IMR-90 (cell line): ENCODE results near the gene BTF3L4. TPM values are rescaled to one million over a fixed set of nuclear protein-coding genes. Genes with fewer than 3 reads are reported as not detected.

Experiments used
- ATAC-seq: fragments of 200-7000 bp; cut with Tn5 transposase; 2 replicates; pipeline ENCODE4 v1.9.1; 2020; ENCODE audit warnings: low read depth, mild to moderate bottlenecking, moderate library complexity
- BruUV-seq: library from RNA; stranded (reverse); fragments of 400-500 nt; replicated peaks from 2 replicates; lab custom pipeline; 2021; lab: Mats Ljungman, UMichigan
- CTCF ChIA-PET: fragments of 300-600 bp; formaldehyde crosslinking; extraction: SDS; loops from one replicate; lab custom pipeline; 2021; ENCODE audit warnings: antibody characterized with exemption; lab: Yijun Ruan, JAX
- POLR2A ChIA-PET: fragments of 300-600 bp; sonication (Branson Sonifier 250); formaldehyde crosslinking; loops from one replicate; lab custom pipeline; 2022; ENCODE audit warnings: antibody characterized with exemption; ENCODE audit not compliant: unreplicated experiment; lab: Charles Lee
- DNase-seq: peaks from one replicate; pipeline ENCODE4 v3.0.0; 2013
- H2AFZ ChIP-seq: replicated peaks from 2 replicates; pipeline ENCODE3; 2013; ENCODE audit warnings: low read length, mild to moderate bottlenecking; ENCODE audit not compliant: poor library complexity
- H2AK5ac ChIP-seq: 2 replicates; pipeline ENCODE4 v1.6.1; 2013; ENCODE audit warnings: low read depth, low read length, inconsistent platforms
- H2AK9ac ChIP-seq: replicated peaks from 2 replicates; pipeline ENCODE3; 2013; ENCODE audit warnings: mild to moderate bottlenecking, low read depth, low read length, moderate library complexity; ENCODE audit not compliant: poor library complexity
- H2BK120ac ChIP-seq: 2 replicates; pipeline ENCODE4 v1.6.1; 2013; ENCODE audit warnings: low read depth, low read length, inconsistent platforms
- H2BK15ac ChIP-seq: 3 replicates; pipeline ENCODE4 v1.6.1; 2013; ENCODE audit warnings: low read depth, low read length, inconsistent platforms
- H2BK20ac ChIP-seq: 2 replicates; pipeline ENCODE4 v1.6.1; 2013; ENCODE audit warnings: low read depth, mild to moderate bottlenecking, inconsistent platforms, low read length, moderate library complexity
- H2BK5ac ChIP-seq: 2 replicates; pipeline ENCODE4 v1.6.1; 2013; ENCODE audit warnings: mild to moderate bottlenecking, low read depth, low read length, inconsistent platforms; ENCODE audit not compliant: poor library complexity, severe bottlenecking
- H3K14ac ChIP-seq: replicated peaks from 2 replicates; pipeline ENCODE4 v1.6.1; 2013; ENCODE audit warnings: low read depth, low read length, inconsistent platforms
- H3K18ac ChIP-seq: 2 replicates; pipeline ENCODE4 v1.6.1; 2013; ENCODE audit warnings: low read depth, low read length, control low read depth
- H3K23ac ChIP-seq: 2 replicates; pipeline ENCODE4 v1.6.1; 2013; ENCODE audit warnings: low read depth, low read length, inconsistent platforms
- H3K27ac ChIP-seq: 2 replicates; pipeline ENCODE4 v1.5.1; 2013; ENCODE audit warnings: mild to moderate bottlenecking, control low read depth, low read length; ENCODE audit not compliant: insufficient read depth
- H3K27me3 ChIP-seq: 2 replicates; pipeline ENCODE4 v1.6.1; 2013; ENCODE audit warnings: low read length; ENCODE audit not compliant: control insufficient read depth, insufficient read depth
- H3K36me3 ChIP-seq: 2 replicates; pipeline ENCODE4 v1.6.1; 2013; ENCODE audit warnings: low read length, mixed read lengths; ENCODE audit not compliant: control insufficient read depth, insufficient read depth
- H3K4ac ChIP-seq: 2 replicates; pipeline ENCODE4 v1.6.1; 2013; ENCODE audit warnings: low read depth, low read length, inconsistent platforms
- H3K4me1 ChIP-seq: 2 replicates; pipeline ENCODE4 v1.6.1; 2013; ENCODE audit warnings: low read length, mixed read lengths; ENCODE audit not compliant: control insufficient read depth, insufficient read depth
- H3K4me2 ChIP-seq: 2 replicates; pipeline ENCODE4 v1.6.1; 2013; ENCODE audit warnings: low read depth, mild to moderate bottlenecking, control low read depth, low read length, moderate library complexity
- H3K4me3 ChIP-seq: 2 replicates; pipeline ENCODE4 v1.5.1; 2013; ENCODE audit warnings: low read depth, mild to moderate bottlenecking, control low read depth, low read length, moderate library complexity; ENCODE audit not compliant: insufficient read depth
- H3K56ac ChIP-seq: 2 replicates; pipeline ENCODE4 v1.6.1; 2013; ENCODE audit warnings: low read length, inconsistent platforms; ENCODE audit not compliant: insufficient read depth; ENCODE audit errors: extremely low read depth
- H3K79me1 ChIP-seq, 2 experiments: 2 replicates each; pipeline ENCODE4 v1.6.1; 2013; ENCODE audit warnings: low read length in 2 of 2, inconsistent platforms in 1 of 2, low read depth in 1 of 2
- H3K9ac ChIP-seq: 2 replicates; pipeline ENCODE4 v1.6.1; 2013; ENCODE audit warnings: low read depth, low read length, control low read depth
- H3K9me1 ChIP-seq: 2 replicates; pipeline ENCODE4 v1.6.1; 2013; ENCODE audit warnings: low read length, inconsistent platforms; ENCODE audit not compliant: insufficient read depth
- H3K9me3 ChIP-seq: 2 replicates; pipeline ENCODE4 v1.6.1; 2013; ENCODE audit warnings: low read length; ENCODE audit not compliant: control insufficient read depth, insufficient read depth
- H4K20me1 ChIP-seq: 2 replicates; pipeline ENCODE4 v1.6.1; 2013; ENCODE audit warnings: low read length, inconsistent platforms; ENCODE audit not compliant: insufficient read depth
- H4K5ac ChIP-seq: 2 replicates; pipeline ENCODE4 v1.6.1; 2013; ENCODE audit warnings: mild to moderate bottlenecking, low read depth, low read length, control low read depth
- H4K8ac ChIP-seq, 2 experiments: 2 replicates each; pipeline ENCODE4 v1.6.1; 2013; ENCODE audit warnings: low read depth in 2 of 2, low read length in 2 of 2, control low read depth in 1 of 2, inconsistent platforms in 1 of 2
- H4K91ac ChIP-seq: 2 replicates; pipeline ENCODE4 v1.6.1; 2013; ENCODE audit warnings: low read depth, low read length, inconsistent platforms; ENCODE audit not compliant: insufficient read depth
- BHLHE40 ChIP-seq: fragments of 150-350 bp; IDR thresholded peaks from 2 replicates; pipeline ENCODE4 v1.6.1; 2016; ENCODE audit warnings: mild to moderate bottlenecking, low read depth, low read length
- CEBPB ChIP-seq: IDR thresholded peaks from 2 replicates; pipeline ENCODE4 v1.6.1; 2012; ENCODE audit warnings: low read depth, low read length, improper control_type of control experiment
- CHD1 ChIP-seq: IDR thresholded peaks from 2 replicates; pipeline ENCODE4 v1.6.1; 2012; ENCODE audit warnings: low read depth, low read length, improper control_type of control experiment
- FOS ChIP-seq: fragments of 150-350 bp; IDR thresholded peaks from 2 replicates; pipeline ENCODE4 v1.6.1; 2016; ENCODE audit warnings: low read depth, low read length
- MAFK ChIP-seq: IDR thresholded peaks from 2 replicates; pipeline ENCODE4 v1.6.1; 2012; ENCODE audit warnings: low read depth, low read length, improper control_type of control experiment
- MAZ ChIP-seq: IDR thresholded peaks from 2 replicates; pipeline ENCODE4 v1.6.1; 2012; ENCODE audit warnings: low read depth, mild to moderate bottlenecking, low read length, improper control_type of control experiment, moderate library complexity, borderline replicate concordance
- MXI1 ChIP-seq: IDR thresholded peaks from 2 replicates; pipeline ENCODE4 v1.6.1; 2012; ENCODE audit warnings: low read depth, mild to moderate bottlenecking, low read length, moderate library complexity, borderline replicate concordance
- NFE2L2 ChIP-seq: fragments of 150-350 bp; IDR thresholded peaks from 2 replicates; pipeline ENCODE4 v1.6.1; 2016; ENCODE audit warnings: low read depth, mild to moderate bottlenecking, low read length
- POLR2A ChIP-seq: IDR thresholded peaks from 2 replicates; pipeline ENCODE4 v1.6.1; 2012; ENCODE audit warnings: mild to moderate bottlenecking, low read depth, low read length
- RAD21 ChIP-seq: IDR thresholded peaks from 2 replicates; pipeline ENCODE4 v1.6.1; 2012; ENCODE audit warnings: low read length, improper control_type of control experiment
- RCOR1 ChIP-seq: IDR thresholded peaks from 2 replicates; pipeline ENCODE4 v1.6.1; 2012; ENCODE audit warnings: mild to moderate bottlenecking, low read length, improper control_type of control experiment; ENCODE audit not compliant: insufficient replicate concordance
- RFX5 ChIP-seq: IDR thresholded peaks from 2 replicates; pipeline ENCODE4 v1.8.0; 2012; ENCODE audit warnings: low read depth, mild to moderate bottlenecking, low read length, moderate library complexity
- SMC3 ChIP-seq: fragments of 150-350 bp; IDR thresholded peaks from 2 replicates; pipeline ENCODE4 v1.6.1; 2016; ENCODE audit warnings: low read depth, mild to moderate bottlenecking, antibody characterized with exemption, low read length, moderate library complexity
- WGBS, 2 experiments: methylation state at CpG; one replicate each; pipeline versions ENCODE4 v1.1.5 to v1.1.7; 2013; ENCODE audit warnings: missing lambda C conversion rate in 2 of 2; ENCODE audit not compliant: insufficient read length in 1 of 2; ENCODE audit errors: extremely low coverage in 2 of 2; 5-methylcytosine and 5-hydroxymethylcytosine counted together
- dilution Hi-C: fragments of 300-500 bp; cut with HindIII; formaldehyde crosslinking; loops from one replicate; pipeline ENCODE4 v1.14.3; 2018; ENCODE audit warnings: low sequenced_read_pairs; ENCODE audit not compliant: unreplicated experiment
- in situ Hi-C: fragments of 300-500 bp; cut with MboI; formaldehyde crosslinking; loops from 3 replicates; pipeline ENCODE4 v1.14.3; 2019; ENCODE audit warnings: low sequenced_read_pairs, inconsistent platforms, mixed read lengths
- intact Hi-C: fragments of 100-400 bp; cut with micrococcal nuclease; formaldehyde crosslinking; loops from 2 replicates; pipeline ENCODE4 v1.10.0; 2022
- polyA plus RNA-seq, 3 experiments: library from polyadenylated mRNA; depleted of rRNA; stranded (reverse); fragments of >200 nt; gene quantifications; 2 replicates each; pipeline ENCODE4 v1.2.3, GENCODE V29; 2012; ENCODE audit warnings: low replicate concordance in 1 of 3
- total RNA-seq: library from RNA; depleted of rRNA; stranded (reverse); fragments of >200 nt; gene quantifications from 2 replicates; pipeline ENCODE4 v1.2.3, GENCODE V29; 2012
- TF ChIP-seq, protein P1 (sequence below): fragments of 150-350 bp; IDR thresholded peaks from 2 replicates; pipeline ENCODE4 v1.6.1; 2016; ENCODE audit warnings: low read depth, mild to moderate bottlenecking, low read length, moderate library complexity, borderline replicate concordance
- TF ChIP-seq, protein P2 (sequence below): fragments of 150-350 bp; IDR thresholded peaks from 2 replicates; pipeline ENCODE4 v1.6.1; 2017; ENCODE audit warnings: mild to moderate bottlenecking, antibody characterized with exemption, low read length, low read depth
- TF ChIP-seq, protein P3 (sequence below): conservative IDR thresholded peaks from 2 replicates; pipeline ENCODE4 v1.5.1; 2012; ENCODE audit warnings: mild to moderate bottlenecking, low read depth, low read length, improper control_type of control experiment

Gene BTF3L4
- total and polyA plus RNA-seq, 2 of the 4 experiments (the other 2 are of a cell fraction), result 34.5 to 41.2 TPM

DNA sequence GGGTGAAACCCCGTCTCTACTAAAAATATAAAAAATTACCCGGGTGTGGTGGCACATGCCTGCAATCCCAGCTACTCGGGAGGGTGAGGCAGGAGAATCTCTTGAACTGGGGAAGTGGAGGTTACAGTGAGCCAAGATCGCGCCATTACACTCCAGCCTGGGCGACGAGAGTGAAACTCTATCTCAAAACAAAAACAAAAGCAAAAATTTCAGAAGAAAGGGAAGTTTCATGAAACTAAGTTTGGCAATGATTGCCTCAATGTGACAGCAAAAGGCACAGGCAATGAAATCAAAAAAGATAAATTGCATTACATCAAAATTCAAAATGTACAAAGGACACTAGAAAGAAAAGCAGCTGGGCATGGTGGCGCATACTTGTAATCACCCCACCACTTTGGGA lies 40.1 kb downstream of the BTF3L4 start:
- Histone ChIP-seq H3K9ac (no peak overlapping the region), H4K91ac (no peak overlapping the region), H2BK15ac (no peak overlapping the region), H3K9me1 (no peaks in the 10 kb centered on the region), H2BK5ac (no peak overlapping the region), H3K14ac (no peak overlapping the region), H2AK9ac (no peak overlapping the region), H3K27me3 (no peaks in the 10 kb centered on the region), H2BK120ac (no peak overlapping the region), H3K9me3 (no peaks in the 10 kb centered on the region), H3K79me1 (no peaks in the 10 kb centered on the region), H2BK20ac (no peak overlapping the region), H2AK5ac (no peak overlapping the region), H3K4me2 (no peak overlapping the region), H3K4me1 (no peaks in the 10 kb centered on the region), H3K4ac (no peak overlapping the region), H3K23ac (no peak overlapping the region), H3K27ac (no peak overlapping the region), H3K56ac (no peak overlapping the region), H4K8ac (no peak overlapping the region), H2AFZ (no peak overlapping the region), H3K36me3 (no peaks in the 10 kb centered on the region), H4K5ac (no peak overlapping the region), H3K4me3 (no peak overlapping the region), H4K20me1 (no peaks in the 10 kb centered on the region), H3K18ac (no peak overlapping the region)
- no TSS peak for BruUV-seq
- POLR2A ChIA-PET, result no interaction called here
- TF ChIP-seq SMC3 (no peak), RCOR1 (no peak), RAD21 (no peak), FOS (no peak), MAFK (no peak), BHLHE40 (no peak), MAZ (no peak), RFX5 (no peak), NFE2L2 (no peak), CHD1 (no peak), MXI1 (no peak), CEBPB (no peak), POLR2A (no peak)
- TF ChIP-seq, protein P1, sequence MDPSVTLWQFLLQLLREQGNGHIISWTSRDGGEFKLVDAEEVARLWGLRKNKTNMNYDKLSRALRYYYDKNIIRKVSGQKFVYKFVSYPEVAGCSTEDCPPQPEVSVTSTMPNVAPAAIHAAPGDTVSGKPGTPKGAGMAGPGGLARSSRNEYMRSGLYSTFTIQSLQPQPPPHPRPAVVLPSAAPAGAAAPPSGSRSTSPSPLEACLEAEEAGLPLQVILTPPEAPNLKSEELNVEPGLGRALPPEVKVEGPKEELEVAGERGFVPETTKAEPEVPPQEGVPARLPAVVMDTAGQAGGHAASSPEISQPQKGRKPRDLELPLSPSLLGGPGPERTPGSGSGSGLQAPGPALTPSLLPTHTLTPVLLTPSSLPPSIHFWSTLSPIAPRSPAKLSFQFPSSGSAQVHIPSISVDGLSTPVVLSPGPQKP, result no peak
- TF ChIP-seq, protein P2, sequence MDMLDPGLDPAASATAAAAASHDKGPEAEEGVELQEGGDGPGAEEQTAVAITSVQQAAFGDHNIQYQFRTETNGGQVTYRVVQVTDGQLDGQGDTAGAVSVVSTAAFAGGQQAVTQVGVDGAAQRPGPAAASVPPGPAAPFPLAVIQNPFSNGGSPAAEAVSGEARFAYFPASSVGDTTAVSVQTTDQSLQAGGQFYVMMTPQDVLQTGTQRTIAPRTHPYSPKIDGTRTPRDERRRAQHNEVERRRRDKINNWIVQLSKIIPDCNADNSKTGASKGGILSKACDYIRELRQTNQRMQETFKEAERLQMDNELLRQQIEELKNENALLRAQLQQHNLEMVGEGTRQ, result no peak
- TF ChIP-seq, protein P3, sequence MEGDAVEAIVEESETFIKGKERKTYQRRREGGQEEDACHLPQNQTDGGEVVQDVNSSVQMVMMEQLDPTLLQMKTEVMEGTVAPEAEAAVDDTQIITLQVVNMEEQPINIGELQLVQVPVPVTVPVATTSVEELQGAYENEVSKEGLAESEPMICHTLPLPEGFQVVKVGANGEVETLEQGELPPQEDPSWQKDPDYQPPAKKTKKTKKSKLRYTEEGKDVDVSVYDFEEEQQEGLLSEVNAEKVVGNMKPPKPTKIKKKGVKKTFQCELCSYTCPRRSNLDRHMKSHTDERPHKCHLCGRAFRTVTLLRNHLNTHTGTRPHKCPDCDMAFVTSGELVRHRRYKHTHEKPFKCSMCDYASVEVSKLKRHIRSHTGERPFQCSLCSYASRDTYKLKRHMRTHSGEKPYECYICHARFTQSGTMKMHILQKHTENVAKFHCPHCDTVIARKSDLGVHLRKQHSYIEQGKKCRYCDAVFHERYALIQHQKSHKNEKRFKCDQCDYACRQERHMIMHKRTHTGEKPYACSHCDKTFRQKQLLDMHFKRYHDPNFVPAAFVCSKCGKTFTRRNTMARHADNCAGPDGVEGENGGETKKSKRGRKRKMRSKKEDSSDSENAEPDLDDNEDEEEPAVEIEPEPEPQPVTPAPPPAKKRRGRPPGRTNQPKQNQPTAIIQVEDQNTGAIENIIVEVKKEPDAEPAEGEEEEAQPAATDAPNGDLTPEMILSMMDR, result no peak
- in situ Hi-C loops, result no loop called here
- ATAC-seq, result no peak
- CTCF ChIA-PET, result no interaction called here
- no CpG with 5 or more reads among the region's 8 CpGs for WGBS, 2 experiments
- dilution Hi-C loops, result no loop called here
- DNase-seq, result no peak
- intact Hi-C loops, result no loop called here
